Urinary bladder (tissue), 4 donors: ENCODE measurements around the gene MAPKBP1. TPM values are rescaled to one million over a fixed set of nuclear protein-coding genes. Genes with fewer than 3 reads are reported as not detected.

Experiments used
- DNase-seq: peaks from one replicate; pipeline ENCODE4 v3.0.0-alpha.2; 2015; ENCODE audit errors: extremely low spot score
- H3K27ac ChIP-seq: one replicate; pipeline ENCODE4 v1.5.1; 2013; ENCODE audit warnings: low read depth, mild to moderate bottlenecking, moderate library complexity
- H3K36me3 ChIP-seq: one replicate; pipeline ENCODE4 v1.6.1; 2013; ENCODE audit warnings: mild to moderate bottlenecking, moderate library complexity; ENCODE audit not compliant: insufficient read depth
- H3K4me1 ChIP-seq: one replicate; pipeline ENCODE4 v1.6.1; 2013; ENCODE audit warnings: mild to moderate bottlenecking, moderate library complexity; ENCODE audit not compliant: insufficient read depth
- H3K4me3 ChIP-seq: one replicate; pipeline ENCODE4 v1.5.1; 2013; ENCODE audit warnings: low read depth, low read length
- WGBS: extraction: QIAGEN DNeasy Blood & Tissue Kit; methylation state at CpG from one replicate; pipeline ENCODE4 v1.1.7; 2013; 5-methylcytosine and 5-hydroxymethylcytosine counted together
- polyA plus RNA-seq: library from polyadenylated mRNA; stranded (reverse); fragments of 200-250 nt; gene quantifications from one replicate; pipeline ENCODE4 v1.2.3, GENCODE V29; 2013
- total RNA-seq: library from RNA; depleted of rRNA; stranded (reverse); fragments of >200 nt; gene quantifications from one replicate; pipeline ENCODE4 v1.2.3, GENCODE V29; 2014
- donor health status: healthy with polysubstance abuse.
- donor health status: healthy.

MAPKBP1 gene
- total and polyA plus RNA-seq, 2 donors: 19.1 to 27.7 TPM

- H3K27ac ChIP-seq: no peak overlapping the region
- 94% methylated on average over 17 of the region's 17 CpGs for WGBS
- no peak overlapping the region for H3K4me3 ChIP-seq
- no peaks in the 10 kb centered on the region for H3K4me1 ChIP-seq
- no peak for DNase-seq
- no peaks in the 10 kb centered on the region for H3K36me3 ChIP-seq
These were observed 82.0 kb downstream of the MAPKBP1 start for GRCh38 chr15:41856262-41856661.

DNA sequence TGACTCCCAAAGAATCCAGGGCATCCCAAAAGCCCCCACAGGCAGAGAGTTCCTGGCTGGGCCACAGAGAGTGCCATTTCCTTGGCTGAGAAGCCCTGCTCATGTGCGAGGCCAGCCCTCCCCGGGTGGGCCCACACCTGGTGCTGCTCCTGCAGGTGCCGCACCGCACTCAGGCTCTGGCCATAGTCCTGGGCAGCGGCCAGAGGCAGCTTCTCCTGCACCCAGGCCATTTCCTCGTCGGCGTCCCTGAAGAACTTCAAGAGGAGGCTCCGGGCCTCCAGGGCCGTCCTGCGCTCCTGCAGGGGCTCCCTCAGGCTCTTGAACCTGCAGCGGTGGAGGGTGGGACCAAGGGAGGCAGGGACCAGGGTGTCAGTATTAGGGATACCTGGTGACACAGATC lies 82.4 kb downstream of the MAPKBP1 start:
- Histone ChIP-seq H3K4me3 (no peak overlapping the region), H3K36me3 (no peaks in the 10 kb centered on the region), H3K4me1 (no peaks in the 10 kb centered on the region), H3K27ac (no peak overlapping the region)
- 94% methylated on average over 12 of the region's 12 CpGs for WGBS
- no peak for DNase-seq

- H3K27ac ChIP-seq: no peak overlapping the region
- H3K4me1 ChIP-seq: no peaks in the 10 kb centered on the region
- no peaks in the 10 kb centered on the region for H3K36me3 ChIP-seq
- DNase-seq: no peak
- H3K4me3 ChIP-seq: no peak overlapping the region
- WGBS: 85% methylated on average over 9 of the region's 9 CpGs
These were observed 83.0 kb downstream of the MAPKBP1 start for GRCh38 chr15:41857316-41857715.

GRCh38 chr15:41858756-41859155 lies 84.5 kb downstream of the MAPKBP1 start:
- 89% methylated on average over 15 of the region's 15 CpGs for WGBS
- H3K4me3 ChIP-seq: no peak overlapping the region
- no peak for DNase-seq
- no peak overlapping the region for H3K27ac ChIP-seq
- no peaks in the 10 kb centered on the region for H3K4me1 ChIP-seq
- no peaks in the 10 kb centered on the region for H3K36me3 ChIP-seq

GRCh38 chr15:41860049-41860828 lies 86.0 kb downstream of the MAPKBP1 start:
- no peak for DNase-seq
- H3K36me3 ChIP-seq: no peaks in the 10 kb centered on the region
- no peaks in the 10 kb centered on the region for H3K4me1 ChIP-seq
- WGBS: 63% methylated on average over 15 of the region's 15 CpGs
- H3K27ac ChIP-seq: no peak overlapping the region
- H3K4me3 ChIP-seq: no peak overlapping the region

DNA sequence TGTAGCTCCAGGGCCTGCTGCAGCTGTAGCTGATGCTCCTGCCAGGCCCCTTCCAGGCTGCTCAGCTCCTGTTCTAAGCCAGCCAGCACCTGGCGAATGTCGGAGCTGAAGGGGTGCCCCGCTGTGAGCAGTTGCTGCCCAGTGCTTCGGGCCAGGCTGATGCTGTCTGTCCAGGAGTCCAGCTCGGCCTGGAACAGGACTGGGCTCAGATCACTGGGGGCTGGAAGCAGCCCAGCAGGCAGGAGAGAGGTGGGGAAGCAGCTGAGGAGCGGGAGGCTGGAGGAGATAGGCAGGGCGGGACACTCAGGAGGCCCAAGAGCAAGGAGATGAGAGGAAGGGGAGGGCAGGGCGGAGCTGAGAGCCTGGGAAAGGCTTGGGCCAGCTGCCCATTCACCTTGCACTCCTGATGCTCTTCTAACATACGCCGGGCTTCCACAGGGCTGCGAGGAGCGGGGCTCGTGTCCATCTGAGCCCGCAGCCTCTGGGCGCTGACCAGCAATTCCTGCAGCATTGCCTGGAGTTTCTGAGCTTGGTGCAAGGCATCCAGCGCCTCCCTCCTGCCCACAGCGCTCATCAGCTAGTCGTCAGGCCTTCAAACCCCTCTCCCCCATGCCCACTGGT lies 87.6 kb downstream of the MAPKBP1 start:
- no peaks in the 10 kb centered on the region for H3K36me3 ChIP-seq
- H3K27ac ChIP-seq: no peak overlapping the region
- no peak for DNase-seq
- no peak overlapping the region for H3K4me3 ChIP-seq
- no peaks in the 10 kb centered on the region for H3K4me1 ChIP-seq
- WGBS: 85% methylated on average over 18 of the region's 18 CpGs

GRCh38 chr15:41862515-41863116 lies 88.3 kb downstream of the MAPKBP1 start:
- no peak overlapping the region for H3K4me3 ChIP-seq
- no peak for DNase-seq
- 78% methylated on average over 19 of the region's 19 CpGs for WGBS
- no peaks in the 10 kb centered on the region for H3K4me1 ChIP-seq
- H3K36me3 ChIP-seq: no peaks in the 10 kb centered on the region
- no peak overlapping the region for H3K27ac ChIP-seq

GRCh38 chr15:41865490-41866055 lies 91.3 kb downstream of the MAPKBP1 start:
- H3K27ac ChIP-seq: no peak overlapping the region

GRCh38 chr15:41866263-41866703 lies 92.0 kb downstream of the MAPKBP1 start:
- Histone ChIP-seq H3K4me3 (no peak overlapping the region), H3K4me1 (no peaks in the 10 kb centered on the region), H3K36me3 (no peaks in the 10 kb centered on the region), H3K27ac (no peak overlapping the region)
- no peak for DNase-seq
- WGBS: 77% methylated on average over 8 of the region's 8 CpGs

More at GRCh38 chr15:41865490-41866055, 91.3 kb downstream of the MAPKBP1 start:
- 87% methylated on average over 18 of the region's 18 CpGs for whole genome bisulfite sequencing
- H3K4me1 ChIP-seq: no peaks in the 10 kb centered on the region
- DNase-seq: no peak
- H3K36me3 ChIP-seq: no peaks in the 10 kb centered on the region
- H3K4me3 ChIP-seq: no peak overlapping the region

DNA sequence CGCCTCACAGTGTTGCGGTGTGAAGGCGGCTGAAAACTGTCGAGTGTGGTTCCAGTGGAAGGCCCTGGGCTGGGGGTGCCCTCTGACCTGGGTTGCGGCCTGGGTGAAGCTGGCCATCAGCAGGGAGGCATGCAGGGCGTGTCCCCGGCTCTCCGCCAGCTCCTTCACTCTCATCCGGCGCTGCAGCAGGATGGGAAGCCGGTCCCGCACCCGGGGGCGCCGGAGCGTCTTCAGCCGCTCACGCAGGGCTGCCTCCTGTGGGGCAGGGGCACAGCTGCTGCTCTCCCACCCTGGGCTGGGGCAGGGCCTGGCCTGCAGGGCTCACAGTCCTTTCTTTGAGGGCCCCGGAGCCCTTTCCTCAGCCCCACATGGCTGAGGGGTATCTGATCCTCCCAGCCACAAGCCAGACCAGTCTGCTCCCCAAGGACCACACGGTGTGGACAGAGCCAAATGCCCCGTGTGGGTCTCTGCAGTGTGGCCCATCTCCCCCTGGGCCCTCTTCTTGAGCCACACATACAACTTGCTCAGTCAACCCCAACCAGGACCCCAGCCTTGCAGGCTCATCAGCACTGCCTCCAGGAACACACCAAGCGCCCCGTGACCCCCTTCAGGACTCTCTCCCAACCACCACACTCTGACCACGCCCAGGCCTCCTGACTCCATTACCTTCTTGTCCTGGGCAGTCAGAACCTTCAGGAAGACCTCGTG lies 92.7 kb downstream of the MAPKBP1 start:
- H3K27ac ChIP-seq: no peak overlapping the region
- no peak for DNase-seq
- no peak overlapping the region for H3K4me3 ChIP-seq
- no peaks in the 10 kb centered on the region for H3K4me1 ChIP-seq
- H3K36me3 ChIP-seq: no peaks in the 10 kb centered on the region
- WGBS: 87% methylated on average over 25 of the region's 25 CpGs

DNA sequence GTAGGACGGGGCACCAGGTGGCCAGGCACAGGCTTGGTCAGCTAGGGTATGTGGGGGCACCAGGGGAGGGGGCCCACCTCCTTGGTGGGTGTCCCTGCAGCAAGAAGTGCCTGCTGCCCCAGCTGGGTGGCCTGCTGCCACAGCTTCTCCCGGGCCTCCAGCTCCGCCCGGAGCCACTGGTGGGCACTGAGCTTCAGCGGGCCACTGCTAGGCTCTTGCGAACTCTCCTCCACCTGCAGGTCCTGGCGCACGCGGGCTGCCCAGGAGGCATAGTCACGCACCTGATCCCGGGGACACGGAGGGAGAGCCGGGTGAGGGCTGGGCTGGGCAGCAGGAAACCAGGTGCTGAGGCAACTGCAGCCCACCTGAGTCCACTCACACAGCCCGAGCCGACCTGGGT lies 94.0 kb downstream of the MAPKBP1 start:
- H3K27ac ChIP-seq: no peak overlapping the region
- H3K4me3 ChIP-seq: no peak overlapping the region
- 95% methylated on average over 15 of the region's 15 CpGs for WGBS
- no peak for DNase-seq
- H3K36me3 ChIP-seq: no peaks in the 10 kb centered on the region
- H3K4me1 ChIP-seq: no peaks in the 10 kb centered on the region

DNA sequence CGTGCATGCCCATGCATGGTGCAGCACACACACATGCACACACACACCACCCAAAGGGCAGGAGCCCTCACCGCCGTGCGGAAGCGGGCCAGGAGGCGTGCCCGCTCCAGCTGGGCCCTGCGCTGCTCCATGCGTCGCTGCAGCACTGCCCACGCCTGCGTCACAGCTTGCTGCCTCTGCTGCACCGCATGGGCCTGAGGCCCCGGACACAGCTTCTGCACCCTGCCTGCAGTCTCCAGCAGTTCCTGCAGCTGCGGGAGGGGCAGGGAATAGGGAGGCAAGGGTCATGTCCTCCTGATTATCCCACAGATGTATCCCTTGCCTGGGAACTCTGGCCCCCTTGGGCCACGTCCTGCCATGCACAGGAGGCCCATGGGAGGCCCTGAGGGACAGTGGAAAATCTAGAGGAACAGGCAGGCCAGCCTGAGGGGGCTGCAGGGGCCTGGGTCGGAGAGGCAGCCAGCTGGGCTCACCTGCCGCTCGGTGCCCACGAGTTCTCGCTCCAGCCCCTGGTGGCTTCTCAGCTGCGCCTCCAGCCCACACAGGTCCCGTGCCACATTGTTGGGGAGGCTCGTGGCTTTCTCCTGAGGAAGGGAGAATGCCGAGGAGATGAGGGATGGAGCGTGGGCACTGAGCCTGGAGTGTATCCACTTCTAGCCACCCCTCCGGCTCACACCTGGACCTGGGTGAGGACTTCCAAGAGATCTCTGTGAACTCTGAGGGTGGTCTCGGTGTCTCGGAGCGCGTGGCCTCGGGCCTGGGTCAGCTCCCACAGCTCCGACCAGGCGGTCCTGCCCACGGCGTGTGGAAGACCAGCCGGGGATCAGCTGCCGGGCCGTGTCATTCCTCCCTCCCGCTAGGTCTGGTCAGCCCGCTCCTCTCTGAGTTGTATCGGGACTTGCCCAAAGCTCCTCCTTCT lies 95.7 kb downstream of the MAPKBP1 start:
- no peak overlapping the region for H3K27ac ChIP-seq
- no peaks in the 10 kb centered on the region for H3K4me1 ChIP-seq
- no peak for DNase-seq
- H3K4me3 ChIP-seq: no peak overlapping the region
- WGBS: 87% methylated on average over 42 of the region's 42 CpGs
- no peaks in the 10 kb centered on the region for H3K36me3 ChIP-seq
